Measurements from ENCODE around the gene MPO.

The MPO gene

DNA sequence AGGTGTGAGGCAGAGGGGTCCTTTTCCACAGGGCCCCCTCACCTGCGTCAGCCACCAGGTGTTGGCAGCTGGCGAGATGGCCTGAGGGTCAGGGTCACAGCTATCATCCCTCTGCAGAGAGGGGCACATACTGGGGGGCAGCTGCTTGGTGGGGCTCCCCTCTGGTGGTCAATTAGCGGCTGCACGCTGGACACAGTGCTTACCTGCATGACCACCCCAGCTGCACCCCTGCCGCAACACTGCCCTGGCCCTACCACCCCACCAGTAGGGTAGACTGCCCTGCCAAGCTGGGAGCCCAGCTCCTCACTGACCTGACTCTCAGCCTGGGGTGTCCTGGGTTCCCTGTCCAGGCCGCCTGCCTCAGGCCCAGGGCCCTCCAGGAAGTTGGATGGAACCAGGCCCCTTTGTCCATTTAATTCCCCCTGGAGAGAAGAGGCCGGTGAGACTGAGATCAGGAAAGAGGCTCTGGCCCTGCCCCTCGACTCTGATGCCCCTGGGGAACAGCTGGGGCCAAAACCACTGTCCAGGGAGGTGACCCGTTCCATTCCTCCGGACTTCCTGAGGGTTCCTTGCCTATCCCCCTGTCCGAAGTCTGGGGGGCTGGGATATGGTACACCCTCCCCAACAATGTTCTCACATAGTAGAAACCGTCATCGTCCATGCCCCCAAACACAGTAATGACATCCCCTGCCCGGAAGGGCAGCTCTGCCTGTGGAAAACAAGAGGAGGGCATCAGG is 24.2 kb upstream of the MPO start:
- no peak for DNase-seq (ENCODE audit: low read depth)
- TF ChIP-seq, protein P1, sequence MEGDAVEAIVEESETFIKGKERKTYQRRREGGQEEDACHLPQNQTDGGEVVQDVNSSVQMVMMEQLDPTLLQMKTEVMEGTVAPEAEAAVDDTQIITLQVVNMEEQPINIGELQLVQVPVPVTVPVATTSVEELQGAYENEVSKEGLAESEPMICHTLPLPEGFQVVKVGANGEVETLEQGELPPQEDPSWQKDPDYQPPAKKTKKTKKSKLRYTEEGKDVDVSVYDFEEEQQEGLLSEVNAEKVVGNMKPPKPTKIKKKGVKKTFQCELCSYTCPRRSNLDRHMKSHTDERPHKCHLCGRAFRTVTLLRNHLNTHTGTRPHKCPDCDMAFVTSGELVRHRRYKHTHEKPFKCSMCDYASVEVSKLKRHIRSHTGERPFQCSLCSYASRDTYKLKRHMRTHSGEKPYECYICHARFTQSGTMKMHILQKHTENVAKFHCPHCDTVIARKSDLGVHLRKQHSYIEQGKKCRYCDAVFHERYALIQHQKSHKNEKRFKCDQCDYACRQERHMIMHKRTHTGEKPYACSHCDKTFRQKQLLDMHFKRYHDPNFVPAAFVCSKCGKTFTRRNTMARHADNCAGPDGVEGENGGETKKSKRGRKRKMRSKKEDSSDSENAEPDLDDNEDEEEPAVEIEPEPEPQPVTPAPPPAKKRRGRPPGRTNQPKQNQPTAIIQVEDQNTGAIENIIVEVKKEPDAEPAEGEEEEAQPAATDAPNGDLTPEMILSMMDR (conservative IDR thresholded peaks at IDR 0.05; ENCODE audit: low read depth, low read length), result no peak
- H3K4me3 ChIP-seq (ENCODE audit: low read depth, low read length), result no peak overlapping the region

- TF ChIP-seq, protein P1 (conservative IDR thresholded peaks at IDR 0.05; ENCODE audit: low read depth, low read length), result peak; percentile 85
- DNase-seq (ENCODE audit: low read depth), result peak; percentile 62
- no peak overlapping the region for H3K4me3 ChIP-seq (ENCODE audit: low read depth, low read length)
These were observed 23.4 kb upstream of the MPO start for GRCh38 chr17:58303971-58304749.

- no peak for DNase-seq (ENCODE audit: low read depth)
- H3K4me3 ChIP-seq (ENCODE audit: low read depth, low read length), result no peak overlapping the region
- TF ChIP-seq, protein P1 (conservative IDR thresholded peaks at IDR 0.05; ENCODE audit: low read depth, low read length), result no peak
These were observed 22.3 kb upstream of the MPO start for GRCh38 chr17:58302919-58303585.

DNA sequence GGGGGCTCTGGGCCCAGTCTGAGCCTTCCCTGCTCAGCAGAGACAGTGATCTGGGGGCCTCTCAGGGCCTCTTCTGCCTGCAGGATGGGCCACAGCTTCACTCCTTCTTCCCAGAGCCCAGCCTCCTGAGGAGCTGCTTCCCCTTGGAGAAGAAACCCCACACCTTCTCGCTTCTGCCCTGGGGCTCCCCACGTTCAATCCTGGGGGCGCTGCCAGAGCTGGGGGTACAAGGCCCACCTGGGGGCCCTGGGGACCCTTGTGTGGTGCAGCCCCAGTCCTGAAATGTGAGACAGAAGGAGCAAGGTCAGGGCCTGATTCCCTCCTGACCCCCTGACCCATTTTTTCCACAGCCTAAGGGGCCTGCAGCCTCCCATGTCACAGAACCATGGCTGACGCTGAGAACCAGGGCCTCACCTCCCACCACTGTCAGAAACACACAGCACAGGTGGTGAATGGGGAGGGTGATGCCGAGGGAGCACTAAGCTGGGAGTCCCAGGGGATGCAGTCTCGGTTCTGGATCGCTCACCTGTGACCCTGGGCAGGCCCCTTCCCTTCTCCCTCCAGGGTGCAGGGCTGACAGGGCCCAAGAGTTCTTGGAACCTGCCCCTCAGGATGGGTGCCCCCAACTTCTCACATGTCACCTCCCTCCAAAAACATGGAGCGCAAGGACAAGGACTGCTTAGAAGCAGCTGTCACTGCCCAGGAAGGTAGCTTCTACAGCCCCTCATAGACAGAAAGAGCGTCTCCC is 21.6 kb upstream of the MPO start:
- no peak overlapping the region for H3K4me3 ChIP-seq (ENCODE audit: low read depth, low read length)
- TF ChIP-seq, protein P1 (conservative IDR thresholded peaks at IDR 0.05; ENCODE audit: low read depth, low read length), result no peak
- no peak for DNase-seq (ENCODE audit: low read depth)

DNA sequence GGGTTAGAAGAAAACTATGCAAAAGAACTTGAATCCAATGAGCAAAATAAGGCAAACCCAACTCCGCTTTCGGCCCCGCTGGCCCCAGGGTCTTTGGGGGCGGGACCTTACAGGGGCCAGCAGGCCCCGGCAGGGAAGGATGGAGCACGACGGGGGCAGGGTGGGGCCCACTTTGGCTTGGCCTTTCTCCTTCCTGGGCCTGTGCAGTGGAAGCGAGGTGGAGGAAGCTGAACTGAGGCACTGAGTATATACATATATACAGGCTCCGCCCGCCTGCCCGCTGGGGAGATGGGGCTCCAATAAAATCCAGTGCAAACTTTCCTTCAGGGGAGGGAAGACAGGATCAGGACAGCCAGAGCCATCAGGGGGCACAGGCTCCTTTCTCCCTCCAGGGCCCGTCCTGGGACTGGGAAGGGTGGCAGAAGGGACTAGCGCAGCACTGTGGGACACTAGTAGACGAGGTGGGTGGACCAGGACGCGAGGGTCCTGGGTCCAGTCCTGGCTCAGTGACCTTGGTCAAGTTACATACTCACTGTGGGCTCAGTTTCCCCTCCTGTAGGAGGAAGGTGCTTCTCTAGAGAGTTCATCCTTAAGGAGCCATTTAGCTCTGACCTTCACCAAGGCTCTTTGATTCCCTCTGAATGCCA is 20.9 kb upstream of the MPO start:
- H3K4me3 ChIP-seq (ENCODE audit: low read depth, low read length), result no peak overlapping the region

DNA sequence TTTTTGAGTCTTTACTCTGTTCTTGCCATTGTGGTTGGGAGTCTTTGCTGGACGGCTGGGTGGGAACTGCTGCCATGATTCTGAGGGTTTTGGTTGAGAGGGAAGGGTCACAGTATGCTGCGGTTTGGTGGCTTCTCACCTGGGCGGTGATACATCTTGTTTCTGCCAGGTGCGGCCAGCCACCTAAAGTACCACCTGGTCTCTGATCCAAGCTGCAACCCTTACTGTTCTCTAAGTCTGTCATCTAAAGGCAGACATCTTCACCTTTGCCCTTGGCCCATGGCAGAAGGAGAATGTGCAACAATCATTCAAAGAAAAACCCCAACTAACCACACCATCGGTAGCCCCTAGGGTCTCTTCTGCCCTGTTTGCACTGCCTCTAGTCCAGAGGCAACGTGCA is 19.6 kb upstream of the MPO start:
- no peak for DNase-seq (ENCODE audit: low read depth)
- TF ChIP-seq, protein P1 (conservative IDR thresholded peaks at IDR 0.05; ENCODE audit: low read depth, low read length), result no peak
- H3K4me3 ChIP-seq (ENCODE audit: low read depth, low read length), result no peak overlapping the region

More for the DNA sequence above, 20.9 kb upstream of the MPO start:
- TF ChIP-seq, protein P1 (conservative IDR thresholded peaks at IDR 0.05; ENCODE audit: low read depth, low read length), result no peak
- no peak for DNase-seq (ENCODE audit: low read depth)
